ENCODE results near the gene SLC7A1.

SLC7A1 gene

GRCh38 chr13:29484236-29484635, 111.3 kb downstream of the SLC7A1 start:
- H3K9me2 ChIP-seq (ENCODE audit: low read depth, low read length): no peaks in the 10 kb centered on the region
- H3K36me3 ChIP-seq (ENCODE audit: insufficient read depth, low read length): no peaks in the 10 kb centered on the region
- no peak overlapping the region for H3K4me2 ChIP-seq (ENCODE audit: low read length)
- no peaks in the 10 kb centered on the region for H3F3A ChIP-seq (ENCODE audit: insufficient read depth, low read length)
- no peak for TF ChIP-seq EZH2 (IDR thresholded peaks at IDR 0.05; ENCODE audit: borderline replicate concordance, low read length)
- TF ChIP-seq, protein P1, sequence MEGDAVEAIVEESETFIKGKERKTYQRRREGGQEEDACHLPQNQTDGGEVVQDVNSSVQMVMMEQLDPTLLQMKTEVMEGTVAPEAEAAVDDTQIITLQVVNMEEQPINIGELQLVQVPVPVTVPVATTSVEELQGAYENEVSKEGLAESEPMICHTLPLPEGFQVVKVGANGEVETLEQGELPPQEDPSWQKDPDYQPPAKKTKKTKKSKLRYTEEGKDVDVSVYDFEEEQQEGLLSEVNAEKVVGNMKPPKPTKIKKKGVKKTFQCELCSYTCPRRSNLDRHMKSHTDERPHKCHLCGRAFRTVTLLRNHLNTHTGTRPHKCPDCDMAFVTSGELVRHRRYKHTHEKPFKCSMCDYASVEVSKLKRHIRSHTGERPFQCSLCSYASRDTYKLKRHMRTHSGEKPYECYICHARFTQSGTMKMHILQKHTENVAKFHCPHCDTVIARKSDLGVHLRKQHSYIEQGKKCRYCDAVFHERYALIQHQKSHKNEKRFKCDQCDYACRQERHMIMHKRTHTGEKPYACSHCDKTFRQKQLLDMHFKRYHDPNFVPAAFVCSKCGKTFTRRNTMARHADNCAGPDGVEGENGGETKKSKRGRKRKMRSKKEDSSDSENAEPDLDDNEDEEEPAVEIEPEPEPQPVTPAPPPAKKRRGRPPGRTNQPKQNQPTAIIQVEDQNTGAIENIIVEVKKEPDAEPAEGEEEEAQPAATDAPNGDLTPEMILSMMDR (IDR thresholded peaks at IDR 0.05; ENCODE audit: low read length): no peak
- no peak overlapping the region for H3K4me3 ChIP-seq (ENCODE audit: low read depth, low read length, poor library complexity, severe bottlenecking)
- H3K9me3 ChIP-seq (ENCODE audit: low read length): no peaks in the 10 kb centered on the region
- H3K79me2 ChIP-seq (ENCODE audit: insufficient read depth, low read length): no peaks in the 10 kb centered on the region
- no peaks in the 10 kb centered on the region for H4K20me1 ChIP-seq (ENCODE audit: insufficient read depth, low read length)
- H3K4me1 ChIP-seq (ENCODE audit: insufficient read depth, low read length, severe bottlenecking): peaks cover 7% of the 10 kb centered on the region
- no peak overlapping the region for H3K27ac ChIP-seq (ENCODE audit: low read depth, low read length, poor library complexity, severe bottlenecking)
- H3K9ac ChIP-seq (ENCODE audit: low read length): no peak overlapping the region
- H2AFZ ChIP-seq (ENCODE audit: low read length): no peak overlapping the region
- H3K27me3 ChIP-seq (ENCODE audit: insufficient read depth, low read length): peaks cover 12% of the 10 kb centered on the region; the same call in 1 of the 2 replicates

GRCh38 chr13:29483623-29484022, 111.9 kb downstream of the SLC7A1 start:
- Histone ChIP-seq H3K9me2 (ENCODE audit: low read depth, low read length) (no peaks in the 10 kb centered on the region), H4K20me1 (ENCODE audit: insufficient read depth, low read length) (no peaks in the 10 kb centered on the region), H3K9me3 (ENCODE audit: low read length) (no peaks in the 10 kb centered on the region), H3K79me2 (ENCODE audit: insufficient read depth, low read length) (no peaks in the 10 kb centered on the region), H3F3A (ENCODE audit: insufficient read depth, low read length) (no peaks in the 10 kb centered on the region), H3K27ac (ENCODE audit: low read depth, low read length, poor library complexity, severe bottlenecking) (no peak overlapping the region), H3K4me3 (ENCODE audit: low read depth, low read length, poor library complexity, severe bottlenecking) (no peak overlapping the region), H3K4me1 (ENCODE audit: insufficient read depth, low read length, severe bottlenecking) (peaks cover 7% of the 10 kb centered on the region), H3K4me2 (ENCODE audit: low read length) (no peak overlapping the region), H2AFZ (ENCODE audit: low read length) (no peak overlapping the region), H3K9ac (ENCODE audit: low read length) (no peak overlapping the region), H3K36me3 (ENCODE audit: insufficient read depth, low read length) (no peaks in the 10 kb centered on the region), H3K27me3 (ENCODE audit: insufficient read depth, low read length) (peaks cover 12% of the 10 kb centered on the region; the same call in 1 of the 2 replicates)
- TF ChIP-seq, protein P1 (IDR thresholded peaks at IDR 0.05; ENCODE audit: low read length): no peak
- no peak for TF ChIP-seq EZH2 (IDR thresholded peaks at IDR 0.05; ENCODE audit: borderline replicate concordance, low read length)

GRCh38 chr13:29483211-29483610, 112.3 kb downstream of the SLC7A1 start:
- no peak overlapping the region for H3K4me3 ChIP-seq (ENCODE audit: low read depth, low read length, poor library complexity, severe bottlenecking)
- no peaks in the 10 kb centered on the region for H4K20me1 ChIP-seq (ENCODE audit: insufficient read depth, low read length)
- no peak for TF ChIP-seq EZH2 (IDR thresholded peaks at IDR 0.05; ENCODE audit: borderline replicate concordance, low read length)
- TF ChIP-seq, protein P1 (IDR thresholded peaks at IDR 0.05; ENCODE audit: low read length): no peak
- no peak overlapping the region for H2AFZ ChIP-seq (ENCODE audit: low read length)
- H3F3A ChIP-seq (ENCODE audit: insufficient read depth, low read length): no peaks in the 10 kb centered on the region
- no peaks in the 10 kb centered on the region for H3K9me2 ChIP-seq (ENCODE audit: low read depth, low read length)
- H3K9ac ChIP-seq (ENCODE audit: low read length): no peak overlapping the region
- H3K27me3 ChIP-seq (ENCODE audit: insufficient read depth, low read length): peaks cover 12% of the 10 kb centered on the region; the same call in 1 of the 2 replicates
- H3K9me3 ChIP-seq (ENCODE audit: low read length): no peaks in the 10 kb centered on the region
- H3K36me3 ChIP-seq (ENCODE audit: insufficient read depth, low read length): no peaks in the 10 kb centered on the region
- H3K79me2 ChIP-seq (ENCODE audit: insufficient read depth, low read length): no peaks in the 10 kb centered on the region
- H3K27ac ChIP-seq (ENCODE audit: low read depth, low read length, poor library complexity, severe bottlenecking): no peak overlapping the region
- H3K4me2 ChIP-seq (ENCODE audit: low read length): no peak overlapping the region
- peaks cover 7% of the 10 kb centered on the region for H3K4me1 ChIP-seq (ENCODE audit: insufficient read depth, low read length, severe bottlenecking)
